HL-60/S4 treated with retinoic acid at 250 ng/mL for 4 days and 3 days (cell line): ENCODE results near the gene FBF1.

Source experiments
- in situ Hi-C: fragments of 300-500 bp; cut with MboI; formaldehyde crosslinking; loops from 2 replicates; pipeline ENCODE4 v1.7.0; 2022; ENCODE audit warnings: low sequenced_read_pairs

FBF1 gene

GRCh38 chr17:75959839-75960511, 19.1 kb upstream of the FBF1 start:
- in situ Hi-C loops = no loop called here

- in situ Hi-C loops = no loop called here
These were observed 18.4 kb upstream of the FBF1 start for GRCh38 chr17:75959051-75959838.

GRCh38 chr17:75950855-75951554, 10.2 kb upstream of the FBF1 start:
- in situ Hi-C loops = no loop called here

GRCh38 chr17:75950421-75950820, 9.6 kb upstream of the FBF1 start:
- in situ Hi-C loops = no loop called here

DNA sequence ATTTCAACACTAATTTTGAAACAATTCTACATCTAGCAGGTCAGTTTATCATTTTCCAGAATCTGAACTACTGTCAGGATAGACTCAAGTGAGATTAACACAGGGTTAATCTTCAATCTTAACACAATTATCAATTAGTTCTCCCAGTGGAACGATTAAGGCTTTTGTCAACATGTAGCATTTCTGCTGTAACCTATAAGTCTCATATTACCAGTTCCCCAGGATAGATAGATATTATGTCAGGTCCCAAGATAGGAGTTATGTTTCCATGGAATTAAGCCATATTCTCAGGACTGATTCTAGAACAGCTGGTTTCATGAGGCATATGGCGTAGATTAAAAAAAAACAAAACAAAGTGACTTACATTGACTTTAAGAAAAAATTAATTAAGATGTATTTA, 4.4 kb upstream of the FBF1 start:
- in situ Hi-C loops = no loop called here

GRCh38 chr17:75943491-75943890, 2.6 kb upstream of the FBF1 start:
- in situ Hi-C loops = no loop called here

DNA sequence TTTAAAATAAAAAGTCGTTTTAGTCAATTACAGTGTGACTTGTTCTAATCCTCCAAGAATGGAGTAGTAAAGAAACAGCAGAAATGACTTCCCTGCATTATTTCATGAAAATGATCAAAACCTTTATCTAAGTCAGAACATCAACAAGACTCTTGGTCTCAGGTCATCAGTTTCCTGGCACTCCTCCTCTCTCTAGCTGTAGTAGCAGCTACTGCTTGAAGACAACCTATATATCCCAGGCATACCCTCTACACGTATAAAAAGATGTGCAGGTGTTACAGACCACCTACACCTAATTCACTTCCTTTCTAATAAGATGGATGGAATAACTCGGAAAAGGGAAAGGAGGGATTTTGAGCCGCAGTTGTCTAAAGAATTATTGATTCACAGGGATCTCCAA, 1.6 kb upstream of the FBF1 start:
- in situ Hi-C loops = no loop called here

- in situ Hi-C loops = no loop called here
These were observed 589 bp upstream of the FBF1 start for GRCh38 chr17:75941442-75941819.

GRCh38 chr17:75937652-75938051, 3.2 kb downstream of the FBF1 start:
- in situ Hi-C loops = no loop called here

GRCh38 chr17:75933808-75934207, 7.0 kb downstream of the FBF1 start:
- in situ Hi-C loops = no loop called here

GRCh38 chr17:75932852-75933251, 8.0 kb downstream of the FBF1 start:
- in situ Hi-C loops = no loop called here

DNA sequence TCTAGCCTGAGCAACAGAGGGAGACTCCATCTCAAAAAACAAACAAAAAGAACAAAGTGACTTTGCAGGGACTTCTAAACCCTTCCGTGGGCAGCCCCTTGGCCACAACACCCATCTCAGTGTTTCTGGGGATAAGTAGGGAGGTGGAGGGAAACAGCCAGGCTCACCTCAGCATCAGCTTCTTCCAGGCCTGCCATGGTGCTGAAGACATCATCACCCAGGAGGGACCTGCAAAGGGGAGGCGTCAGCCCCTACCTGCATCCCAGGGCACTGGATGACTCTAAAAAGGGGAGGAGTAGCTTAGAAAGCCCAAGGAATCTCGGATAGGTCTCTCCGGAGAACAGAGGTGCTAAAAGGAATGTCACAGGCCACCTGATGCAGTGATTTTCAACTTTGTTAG, 9.8 kb downstream of the FBF1 start:
- in situ Hi-C loops = no loop called here

- in situ Hi-C loops = no loop called here
These were observed 13.4 kb downstream of the FBF1 start for GRCh38 chr17:75927286-75927922.

GRCh38 chr17:75926456-75926855, 14.4 kb downstream of the FBF1 start:
- in situ Hi-C loops = no loop called here

DNA sequence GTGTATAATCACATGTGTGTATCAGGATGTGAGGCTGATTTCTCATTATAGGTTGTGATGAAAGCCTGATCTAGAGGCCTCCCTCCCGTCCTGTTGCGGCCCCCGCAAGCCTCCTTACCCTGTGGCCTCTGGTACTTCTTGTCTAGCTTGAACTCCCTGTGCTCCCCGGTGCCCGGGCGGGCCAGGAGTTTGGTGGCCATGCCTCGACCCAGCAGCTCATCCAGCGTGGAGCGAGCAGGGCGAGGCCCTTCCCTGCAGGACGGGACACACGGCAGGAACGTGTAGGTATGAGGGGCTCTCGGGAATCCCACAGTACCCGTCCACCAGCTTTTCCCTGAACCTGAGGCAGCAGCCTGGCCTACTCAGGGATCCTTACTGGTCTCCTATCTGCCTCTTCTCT, 14.9 kb downstream of the FBF1 start:
- in situ Hi-C loops = no loop called here

DNA sequence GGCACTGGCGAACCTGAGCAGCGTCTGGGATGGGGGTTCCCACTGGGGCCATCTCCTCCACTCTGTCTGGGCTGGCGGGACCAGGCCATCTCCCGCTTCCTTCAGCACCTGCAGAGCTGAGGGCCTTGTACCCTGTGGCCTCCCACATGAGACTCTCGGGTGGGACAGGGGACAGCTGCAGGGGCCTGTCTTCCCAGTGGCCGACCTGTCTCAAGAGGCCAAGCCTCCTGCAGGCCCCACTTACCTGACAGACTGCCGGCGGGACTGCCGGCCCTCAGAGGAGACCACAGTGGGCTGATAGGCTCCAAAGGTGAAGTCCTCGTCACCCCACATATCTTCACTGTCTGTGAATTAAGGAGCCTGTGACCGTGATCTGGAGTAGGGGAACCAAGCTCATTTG, 15.7 kb downstream of the FBF1 start:
- in situ Hi-C loops = no loop called here

GRCh38 chr17:75922963-75923874, 17.6 kb downstream of the FBF1 start:
- in situ Hi-C loops = loop anchor here (25.0 kb wide), 1 partner anchor 364 kb away; no protein-coding TSS in a partner anchor

- in situ Hi-C loops = loop anchor here (25.0 kb wide), 1 partner anchor 365 kb away; no protein-coding TSS in a partner anchor
These were observed 18.5 kb downstream of the FBF1 start for GRCh38 chr17:75922173-75922961.

GRCh38 chr17:75921596-75921995, 19.2 kb downstream of the FBF1 start:
- in situ Hi-C loops = loop anchor here (25.0 kb wide), 1 partner anchor 366 kb away; no protein-coding TSS in a partner anchor
